Activated T-cell treated with anti-CD3 and anti-CD28 coated beads, Interleukin-2, amount 50 U/mL, for 72 hours (primary cell): Measurements from ENCODE around the gene LIN28A. TPM values are rescaled to one million over a fixed set of nuclear protein-coding genes. Genes with fewer than 3 reads are reported as not detected.

ENCODE experiments used
- ATAC-seq, 2 donors: fragments of 150-1000 bp; cut with Tn5 transposase; replicated peaks in 1 of 2; 2 replicates each; pipeline ENCODE4 v1.10.0; 2021; ENCODE audit warnings: moderate library complexity in 2 of 2, mild to moderate bottlenecking in 1 of 2
- DNase-seq, 2 donors: peaks; one replicate each; pipeline ENCODE4 v3.0.0; 2021 to 2022; ENCODE audit warnings: mixed read lengths in 1 of 2
- H3K27ac Mint-ChIP-seq: one replicate; pipeline ENCODE4 v1.8.0; 2022; ENCODE audit warnings: mild to moderate bottlenecking, moderate library complexity, mixed read lengths
- H3K27me3 Mint-ChIP-seq: one replicate; pipeline ENCODE4 v1.8.0; 2022; ENCODE audit warnings: low read depth, mixed read lengths
- H3K36me3 Mint-ChIP-seq, 2 donors: one replicate each; pipeline ENCODE4 v1.8.0; 2022; ENCODE audit warnings: mixed read lengths in 2 of 2, mild to moderate bottlenecking in 1 of 2; ENCODE audit not compliant: insufficient read depth in 2 of 2
- H3K4me1 Mint-ChIP-seq: one replicate; pipeline ENCODE4 v1.8.0; 2022; ENCODE audit warnings: low read depth, mixed read lengths
- H3K4me3 Mint-ChIP-seq, 2 donors: one replicate each; pipeline ENCODE4 v1.8.0; 2022; ENCODE audit warnings: mild to moderate bottlenecking in 2 of 2, mixed read lengths in 2 of 2, moderate library complexity in 2 of 2
- H3K9me3 Mint-ChIP-seq, 2 donors: one replicate each; pipeline ENCODE4 v1.8.0; 2022; ENCODE audit warnings: mixed read lengths in 2 of 2
- total RNA-seq, 2 donors: library from RNA; stranded (reverse); gene quantifications; one replicate each; pipeline ENCODE4 v1.2.3, GENCODE V29; 2022

LIN28A gene
- total RNA-seq, 2 donors from 2014 or later = not detected

DNA sequence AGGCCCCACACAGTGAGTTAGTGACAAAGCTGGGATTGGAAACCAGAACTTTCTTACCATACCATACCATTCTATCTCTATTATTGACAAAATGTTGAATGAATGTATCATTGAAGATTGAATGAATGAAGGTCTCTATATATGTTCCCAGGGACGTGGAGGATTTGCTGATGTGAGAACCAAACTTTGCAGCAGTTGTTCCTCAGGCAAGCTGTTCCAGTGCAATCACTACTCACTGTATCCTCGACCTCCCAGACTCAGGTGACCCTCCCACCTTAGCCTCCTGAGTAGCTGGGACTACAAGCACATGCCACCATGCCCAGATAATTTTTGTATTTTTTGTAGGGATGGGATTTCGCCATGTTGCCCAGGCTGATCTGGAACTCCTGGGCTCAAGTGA lies 11.6 kb upstream of the LIN28A start:
- Mint-ChIP-seq H3K4me3 (no peak overlapping the region), H3K27me3 (peaks cover 8% of the 10 kb centered on the region), H3K9me3 (no peaks in the 10 kb centered on the region), H3K27ac (no peak overlapping the region), H3K4me1 (peaks cover 11% of the 10 kb centered on the region), H3K36me3 (no peaks in the 10 kb centered on the region)
- DNase-seq (no peak), ATAC-seq (peak in 1 of 2 donors; percentile 52)

DNA sequence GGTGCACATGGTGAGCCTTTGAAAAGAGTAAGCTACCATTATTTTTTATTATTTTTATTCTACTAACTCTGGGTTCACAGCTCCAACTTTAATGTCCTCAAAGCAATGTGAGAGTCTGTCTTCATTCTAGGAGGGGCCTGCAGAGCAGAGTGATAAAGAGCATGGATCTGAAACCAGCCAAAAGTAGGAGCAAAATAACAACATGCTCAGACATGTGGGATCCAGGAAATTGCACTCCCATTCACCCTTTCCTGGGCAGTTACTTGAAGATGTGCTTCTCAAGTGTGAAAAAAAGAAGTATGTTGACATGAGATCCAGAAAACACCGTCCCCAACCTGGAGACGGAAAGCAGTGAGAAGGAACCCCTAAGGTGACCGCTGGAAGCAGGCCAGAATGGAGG lies 8.7 kb upstream of the LIN28A start:
- Mint-ChIP-seq H3K4me1 (peaks cover 5% of the 10 kb centered on the region), H3K27me3 (peaks cover 12% of the 10 kb centered on the region), H3K4me3 (no peak overlapping the region), H3K36me3 (no peaks in the 10 kb centered on the region), H3K27ac (no peak overlapping the region), H3K9me3 (no peaks in the 10 kb centered on the region)
- ATAC-seq (no peak), DNase-seq (no peak)

DNA sequence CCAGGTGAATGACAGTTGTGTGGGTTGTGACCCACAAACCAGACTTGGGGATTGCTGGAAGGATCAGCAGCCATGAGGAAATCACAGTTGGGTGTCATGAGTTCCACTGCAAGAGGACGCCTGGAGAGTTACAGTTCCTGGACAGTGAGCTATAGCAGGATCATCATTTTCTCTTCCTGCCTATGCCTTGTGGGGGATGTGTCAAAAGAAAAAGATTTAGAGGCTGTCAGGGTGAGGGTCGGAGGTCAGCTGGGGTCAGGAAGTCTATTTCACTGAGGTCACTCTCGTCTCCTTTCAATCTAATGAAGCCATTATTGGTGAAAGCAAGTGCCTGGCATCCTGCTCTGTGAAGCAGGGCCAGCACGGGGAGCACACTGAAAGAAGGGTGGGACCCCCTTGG lies 7.0 kb upstream of the LIN28A start:
- Mint-ChIP-seq H3K4me3 (no peak overlapping the region), H3K9me3 (no peaks in the 10 kb centered on the region)

DNA sequence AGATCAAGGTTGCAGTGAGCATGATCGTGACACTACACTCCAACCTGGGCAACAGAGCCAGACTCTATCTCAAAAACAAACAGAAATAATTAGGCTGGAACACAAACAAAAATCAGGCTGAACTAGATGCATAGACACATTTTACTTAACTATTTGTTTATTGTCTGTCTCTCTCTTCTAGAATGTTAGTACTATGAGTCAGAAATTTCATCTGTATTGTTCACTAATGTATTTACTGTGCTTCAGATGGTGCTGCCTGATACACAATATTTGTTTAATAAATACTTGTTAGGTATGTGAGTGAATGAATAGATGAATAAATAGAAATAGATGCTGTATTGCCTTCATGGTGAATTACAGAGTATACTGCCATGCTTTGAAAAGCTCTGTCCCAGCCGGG lies 6.0 kb upstream of the LIN28A start:
- Mint-ChIP-seq H3K4me3 (no peak overlapping the region), H3K27ac (no peak overlapping the region), H3K36me3 (no peaks in the 10 kb centered on the region), H3K27me3 (peaks cover 25% of the 10 kb centered on the region), H3K9me3 (no peaks in the 10 kb centered on the region), H3K4me1 (peaks cover 14% of the 10 kb centered on the region)
- ATAC-seq = no peak
- no peak for DNase-seq

More for the DNA sequence above, 7.0 kb upstream of the LIN28A start:
- DNase-seq (no peak), ATAC-seq (no peak)
- no peaks in the 10 kb centered on the region for H3K36me3 Mint-ChIP-seq
- H3K27ac Mint-ChIP-seq = no peak overlapping the region
- H3K27me3 Mint-ChIP-seq = peaks cover 15% of the 10 kb centered on the region
- peaks cover 4% of the 10 kb centered on the region for H3K4me1 Mint-ChIP-seq

DNA sequence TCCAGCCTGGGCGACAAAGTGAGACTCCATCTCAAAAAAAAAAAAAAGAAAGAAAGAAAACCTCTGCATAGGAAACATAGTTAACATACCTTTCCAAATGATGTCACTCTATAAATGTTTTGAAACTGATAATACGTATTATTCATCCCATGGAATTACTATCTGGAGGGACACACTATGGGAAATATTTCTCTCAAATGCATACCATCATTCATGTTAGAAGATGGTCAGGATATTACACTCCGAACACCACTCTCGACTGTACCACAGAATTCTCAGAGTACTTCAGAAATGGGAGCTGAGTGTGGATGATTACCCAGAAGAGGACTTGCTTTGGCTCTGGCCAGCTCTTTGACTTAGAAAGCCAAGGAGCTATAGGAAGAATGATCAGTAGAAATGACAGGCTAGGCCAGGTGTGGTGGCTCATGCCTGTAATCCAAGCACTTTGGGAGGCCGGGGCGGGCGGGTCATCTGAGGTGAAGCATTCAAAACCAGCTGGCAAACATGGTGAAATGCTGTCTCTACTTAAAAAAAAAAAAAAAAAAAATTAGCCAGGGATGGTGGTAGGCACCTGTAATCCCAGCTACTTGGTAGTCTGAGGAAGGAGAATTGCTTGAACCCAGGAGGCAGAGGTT lies 5.2 kb upstream of the LIN28A start:
- no peaks in the 10 kb centered on the region for H3K36me3 Mint-ChIP-seq
- no peak overlapping the region for H3K4me3 Mint-ChIP-seq
- DNase-seq = no peak
- no peak for ATAC-seq
- H3K4me1 Mint-ChIP-seq = peaks cover 17% of the 10 kb centered on the region
- H3K27ac Mint-ChIP-seq = no peak overlapping the region
- no peaks in the 10 kb centered on the region for H3K9me3 Mint-ChIP-seq
- H3K27me3 Mint-ChIP-seq = peaks cover 31% of the 10 kb centered on the region

DNA sequence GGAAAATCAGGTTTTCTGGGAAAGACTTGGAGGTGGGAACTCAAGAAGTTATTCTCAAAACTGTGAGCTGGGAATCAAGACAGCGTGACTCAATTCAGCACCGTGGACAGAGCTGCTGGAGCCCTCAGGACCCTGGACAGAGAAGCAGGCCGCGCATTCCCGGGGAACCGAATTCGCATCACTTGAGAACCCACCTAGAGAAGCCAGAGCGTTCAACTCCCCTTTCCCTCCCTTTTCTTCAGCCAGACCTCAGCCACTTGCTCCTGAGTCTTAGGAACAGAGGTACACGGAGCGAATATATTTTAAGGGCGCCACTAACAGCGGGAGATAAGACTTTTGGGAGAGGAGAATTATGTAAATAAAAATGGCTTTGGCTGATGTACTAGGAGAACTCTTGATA lies 2.0 kb upstream of the LIN28A start:
- Mint-ChIP-seq H3K27ac (no peak overlapping the region), H3K4me1 (peaks cover 22% of the 10 kb centered on the region), H3K9me3 (no peaks in the 10 kb centered on the region), H3K36me3 (no peaks in the 10 kb centered on the region), H3K4me3 (peak overlapping the region in 1 of 2 donors; percentile 67), H3K27me3 (peaks cover 59% of the 10 kb centered on the region)
- DNase-seq = peak; percentile 68 to 71
- ATAC-seq = peak; percentile 57 to 67

DNA sequence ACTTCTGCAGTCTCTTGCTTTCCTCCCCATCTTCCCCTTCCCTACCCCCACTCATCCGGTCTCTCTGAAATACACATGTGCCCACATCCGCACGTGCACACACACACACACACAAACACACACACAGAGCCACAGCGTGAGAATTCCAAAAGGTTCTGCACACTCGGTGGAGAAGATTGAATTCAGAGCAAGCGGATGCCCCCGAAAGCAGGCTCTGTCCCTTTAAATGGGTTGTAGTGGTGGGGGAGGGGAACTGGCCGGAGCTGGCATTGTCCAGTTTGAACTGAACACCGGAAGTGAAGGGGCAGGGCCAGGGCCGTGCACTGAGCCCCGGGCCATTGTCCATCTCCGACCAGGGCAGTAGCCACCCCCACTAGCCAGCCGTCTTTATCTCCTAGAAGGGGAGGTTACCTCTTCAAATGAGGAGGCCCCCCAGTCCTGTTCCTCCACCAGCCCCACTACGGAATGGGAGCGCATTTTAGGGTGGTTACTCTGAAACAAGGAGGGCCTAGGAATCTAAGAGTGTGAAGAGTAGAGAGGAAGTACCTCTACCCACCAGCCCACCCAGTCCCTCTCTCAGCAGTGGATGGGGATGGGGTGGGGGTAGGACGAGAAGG lies 1.3 kb upstream of the LIN28A start:
- no peaks in the 10 kb centered on the region for H3K36me3 Mint-ChIP-seq
- H3K4me1 Mint-ChIP-seq = peaks cover 22% of the 10 kb centered on the region
- peak overlapping the region; percentile 41 to 67 for H3K4me3 Mint-ChIP-seq
- H3K27me3 Mint-ChIP-seq = peaks cover 59% of the 10 kb centered on the region
- no peak for ATAC-seq
- DNase-seq = no peak
- H3K9me3 Mint-ChIP-seq = no peaks in the 10 kb centered on the region
- H3K27ac Mint-ChIP-seq = no peak overlapping the region

DNA sequence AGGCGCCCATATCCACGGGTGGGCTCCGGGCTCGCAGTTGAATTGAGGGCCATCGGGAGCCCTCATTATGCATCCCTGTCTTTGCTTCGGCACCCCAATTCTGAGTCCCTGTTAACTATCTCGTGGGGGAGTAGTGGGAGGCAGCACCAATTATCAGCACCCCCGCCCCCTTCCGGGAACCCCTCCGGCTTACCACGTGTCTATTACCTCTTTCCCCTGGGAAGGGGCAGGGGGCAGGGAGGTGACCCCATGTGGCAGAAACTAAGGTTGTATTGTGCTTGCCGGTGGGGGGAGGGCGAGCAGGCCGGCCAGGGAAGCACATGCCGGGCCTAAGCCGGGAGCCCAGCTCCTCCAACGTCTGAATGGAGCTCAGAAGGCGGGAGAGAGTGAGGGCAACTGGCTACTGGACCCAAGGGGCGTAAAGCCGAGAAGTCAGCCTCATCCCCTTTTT lies 1.0 kb downstream of the LIN28A start:
- ATAC-seq (no peak), DNase-seq (no peak)
- Mint-ChIP-seq H3K27ac (no peak overlapping the region), H3K4me1 (peaks cover 22% of the 10 kb centered on the region), H3K27me3 (peaks cover 62% of the 10 kb centered on the region), H3K36me3 (no peaks in the 10 kb centered on the region), H3K9me3 (no peaks in the 10 kb centered on the region), H3K4me3 (peak overlapping the region in 1 of 2 donors; percentile 10)

DNA sequence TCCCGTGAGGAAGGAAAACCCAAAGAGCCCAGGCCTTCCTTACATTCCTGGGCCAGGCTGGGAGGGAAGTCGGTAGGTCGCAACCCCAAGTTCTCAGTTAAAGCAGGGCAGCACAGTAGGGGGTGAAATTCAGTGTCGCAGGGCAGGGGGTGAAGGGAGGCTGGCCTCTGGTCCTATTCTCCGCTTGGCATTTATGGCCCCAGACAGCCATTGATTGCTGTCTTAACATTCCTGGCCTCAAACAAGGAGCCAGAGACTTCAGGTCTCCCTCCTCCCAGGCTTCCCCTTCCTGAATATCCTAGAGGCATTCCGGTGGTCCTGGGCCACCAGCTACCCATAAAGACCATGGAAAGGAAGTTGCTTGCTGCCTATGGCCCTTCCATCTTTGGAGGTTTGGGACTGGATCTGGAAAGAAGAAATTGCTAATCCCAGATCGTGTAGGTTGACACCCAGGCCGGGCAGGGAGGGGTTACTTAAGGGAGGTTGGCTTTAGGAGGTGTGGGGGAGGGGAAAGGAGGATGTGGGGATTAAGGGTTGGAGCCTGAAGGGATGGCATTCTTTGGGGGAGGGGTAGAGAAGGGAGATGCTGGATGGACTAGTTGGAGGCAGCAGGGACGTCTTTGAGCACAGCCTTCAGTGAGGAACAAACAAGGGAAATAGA lies 1.7 kb downstream of the LIN28A start:
- no peaks in the 10 kb centered on the region for H3K9me3 Mint-ChIP-seq
- no peak overlapping the region for H3K4me3 Mint-ChIP-seq
- H3K4me1 Mint-ChIP-seq = peaks cover 22% of the 10 kb centered on the region
- no peak for DNase-seq
- no peaks in the 10 kb centered on the region for H3K36me3 Mint-ChIP-seq
- ATAC-seq = no peak
- H3K27me3 Mint-ChIP-seq = peaks cover 62% of the 10 kb centered on the region
- no peak overlapping the region for H3K27ac Mint-ChIP-seq

DNA sequence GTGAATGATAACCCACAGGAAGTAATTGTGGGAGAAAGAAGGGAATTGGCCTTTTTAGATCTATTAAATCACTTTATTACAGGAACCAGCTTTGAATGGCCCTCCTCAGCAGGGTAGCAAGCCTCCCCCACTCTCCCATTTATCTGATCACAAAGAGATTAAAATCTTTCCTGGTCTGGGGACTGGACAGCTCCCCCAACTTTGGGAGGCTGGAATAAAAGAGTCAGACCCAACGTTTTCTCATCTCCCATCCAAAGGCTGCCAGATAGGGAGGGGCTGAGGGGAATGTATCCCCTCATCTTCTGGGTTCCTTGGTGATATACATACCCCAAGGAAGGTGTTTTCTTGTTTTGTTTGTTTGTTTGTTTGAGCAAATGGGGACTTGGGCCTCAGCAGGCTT lies 2.4 kb downstream of the LIN28A start:
- no peak for DNase-seq
- Mint-ChIP-seq H3K27me3 (peaks cover 62% of the 10 kb centered on the region), H3K4me1 (peaks cover 22% of the 10 kb centered on the region), H3K36me3 (no peaks in the 10 kb centered on the region), H3K27ac (no peak overlapping the region), H3K9me3 (no peaks in the 10 kb centered on the region), H3K4me3 (no peak overlapping the region)
- no peak for ATAC-seq

DNA sequence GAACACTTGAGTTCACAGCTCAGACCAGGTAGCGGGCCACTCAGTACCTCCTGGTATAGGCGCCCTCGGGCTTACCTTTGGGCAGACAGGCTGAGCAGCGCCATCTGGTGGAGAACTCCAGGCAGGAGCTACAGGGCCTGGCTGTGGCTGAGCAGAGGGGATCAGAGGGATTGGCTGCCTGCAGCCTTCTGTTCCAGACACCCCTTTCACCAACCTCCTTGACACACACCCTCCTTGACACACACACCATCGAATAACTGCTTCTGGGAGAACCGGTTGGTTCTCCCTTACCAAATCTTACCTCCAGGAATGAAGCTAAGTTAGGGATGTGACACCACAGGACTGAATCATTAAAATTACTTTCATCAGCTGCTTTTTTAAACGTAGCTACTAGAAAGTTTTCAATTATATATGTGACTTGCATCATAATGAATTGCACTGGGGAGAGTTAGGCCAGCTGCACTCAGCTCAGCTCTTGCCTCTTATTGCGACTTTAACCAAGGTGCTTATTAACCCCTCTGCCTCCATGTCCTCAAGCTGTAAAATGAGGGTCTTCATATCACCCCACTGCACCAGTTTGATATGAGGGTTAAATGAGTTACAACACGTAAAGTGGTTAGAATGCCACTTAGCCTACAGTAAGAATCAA lies 6.6 kb downstream of the LIN28A start:
- no peaks in the 10 kb centered on the region for H3K9me3 Mint-ChIP-seq
- no peaks in the 10 kb centered on the region for H3K36me3 Mint-ChIP-seq
- no peak overlapping the region for H3K4me3 Mint-ChIP-seq
- ATAC-seq = peak; percentile 99
- peaks cover 39% of the 10 kb centered on the region for H3K27me3 Mint-ChIP-seq
- no peak overlapping the region for H3K27ac Mint-ChIP-seq
- H3K4me1 Mint-ChIP-seq = no peaks in the 10 kb centered on the region
- peak; percentile 86 for DNase-seq

DNA sequence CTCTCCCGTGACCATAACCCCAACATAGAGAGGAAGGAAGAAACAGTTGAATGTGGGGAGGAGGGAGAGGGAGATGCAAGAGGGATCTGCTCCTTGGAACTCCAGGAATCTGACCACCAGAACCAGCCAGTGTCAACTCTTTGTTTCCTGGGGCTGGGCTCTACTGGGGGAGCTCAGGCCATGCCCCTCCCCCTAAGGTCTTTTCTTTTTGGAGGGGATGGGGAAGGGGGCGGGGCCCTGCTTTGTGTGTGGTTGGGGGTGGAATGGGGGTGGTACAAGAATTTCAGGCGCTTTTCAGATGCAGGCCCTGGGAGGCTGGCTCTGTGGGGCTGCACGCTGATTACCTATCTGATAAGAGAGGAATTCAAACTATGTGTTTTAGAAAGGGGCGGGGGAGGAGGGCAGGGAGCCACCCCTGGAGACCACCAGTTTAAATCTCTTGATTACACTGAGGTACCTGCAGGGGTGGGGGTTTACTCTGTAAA lies 8.3 kb downstream of the LIN28A start:
- H3K9me3 Mint-ChIP-seq = no peaks in the 10 kb centered on the region
- no peak for ATAC-seq
- H3K27ac Mint-ChIP-seq = no peak overlapping the region
- H3K4me3 Mint-ChIP-seq = no peak overlapping the region
- no peaks in the 10 kb centered on the region for H3K36me3 Mint-ChIP-seq
- no peak for DNase-seq
- H3K4me1 Mint-ChIP-seq = no peaks in the 10 kb centered on the region
- H3K27me3 Mint-ChIP-seq = peaks cover 22% of the 10 kb centered on the region

DNA sequence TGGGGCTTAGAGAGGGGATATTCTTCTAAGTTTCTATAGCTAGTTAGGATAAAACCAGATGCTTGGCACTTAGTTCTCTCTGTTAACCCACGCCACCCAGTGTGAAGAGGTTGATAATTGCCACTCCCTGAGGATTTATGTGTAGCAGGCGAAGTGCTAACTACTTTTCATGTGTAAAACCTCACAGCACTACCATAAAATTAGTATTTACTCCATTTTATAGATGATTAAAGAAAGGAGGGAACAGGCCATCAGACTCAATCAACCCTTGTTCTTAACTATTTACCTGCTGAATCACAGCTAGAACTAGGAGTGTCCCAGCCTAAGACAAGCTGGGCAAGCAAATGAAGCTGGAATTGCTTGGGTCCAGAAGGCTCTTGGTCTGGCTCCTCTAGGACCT lies 8.9 kb downstream of the LIN28A start:
- no peak overlapping the region for H3K4me3 Mint-ChIP-seq
- H3K4me1 Mint-ChIP-seq = no peaks in the 10 kb centered on the region
- ATAC-seq = no peak
- DNase-seq = no peak
- peaks cover 16% of the 10 kb centered on the region for H3K27me3 Mint-ChIP-seq
- no peaks in the 10 kb centered on the region for H3K9me3 Mint-ChIP-seq
- no peak overlapping the region for H3K27ac Mint-ChIP-seq
- H3K36me3 Mint-ChIP-seq = no peaks in the 10 kb centered on the region
